GM12801 (cell line): ENCODE data around the gene LGR4.

Experiments
- TF ChIP-seq, protein P1 (sequence below): IDR thresholded peaks from one replicate; pipeline ENCODE4 v1.5.1; 2011; ENCODE audit warnings: control low read depth; ENCODE audit not compliant: insufficient read length; ENCODE audit errors: extremely low read depth

Gene LGR4

DNA sequence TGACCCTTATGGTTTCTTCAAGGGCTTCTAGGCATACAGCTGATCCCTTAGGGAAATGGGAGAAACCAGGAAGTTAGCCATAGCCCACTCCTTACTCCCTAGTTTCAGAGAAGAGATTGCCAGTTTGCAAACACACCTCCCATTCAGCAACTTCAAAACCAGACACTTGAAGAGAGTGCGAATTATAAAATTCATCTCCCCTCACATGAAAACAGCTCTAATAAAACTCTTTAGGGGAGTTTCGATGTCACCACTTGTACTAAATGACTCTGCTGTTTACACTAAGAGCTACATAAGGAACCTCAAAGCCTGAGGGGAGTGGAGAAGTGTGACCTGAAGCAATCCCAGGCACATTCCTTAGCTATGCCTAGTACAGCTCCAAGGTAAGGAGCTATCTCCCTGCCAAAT lies 8.3 kb downstream of the LGR4 start:
- TF ChIP-seq, protein P1, sequence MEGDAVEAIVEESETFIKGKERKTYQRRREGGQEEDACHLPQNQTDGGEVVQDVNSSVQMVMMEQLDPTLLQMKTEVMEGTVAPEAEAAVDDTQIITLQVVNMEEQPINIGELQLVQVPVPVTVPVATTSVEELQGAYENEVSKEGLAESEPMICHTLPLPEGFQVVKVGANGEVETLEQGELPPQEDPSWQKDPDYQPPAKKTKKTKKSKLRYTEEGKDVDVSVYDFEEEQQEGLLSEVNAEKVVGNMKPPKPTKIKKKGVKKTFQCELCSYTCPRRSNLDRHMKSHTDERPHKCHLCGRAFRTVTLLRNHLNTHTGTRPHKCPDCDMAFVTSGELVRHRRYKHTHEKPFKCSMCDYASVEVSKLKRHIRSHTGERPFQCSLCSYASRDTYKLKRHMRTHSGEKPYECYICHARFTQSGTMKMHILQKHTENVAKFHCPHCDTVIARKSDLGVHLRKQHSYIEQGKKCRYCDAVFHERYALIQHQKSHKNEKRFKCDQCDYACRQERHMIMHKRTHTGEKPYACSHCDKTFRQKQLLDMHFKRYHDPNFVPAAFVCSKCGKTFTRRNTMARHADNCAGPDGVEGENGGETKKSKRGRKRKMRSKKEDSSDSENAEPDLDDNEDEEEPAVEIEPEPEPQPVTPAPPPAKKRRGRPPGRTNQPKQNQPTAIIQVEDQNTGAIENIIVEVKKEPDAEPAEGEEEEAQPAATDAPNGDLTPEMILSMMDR, result no peak

DNA sequence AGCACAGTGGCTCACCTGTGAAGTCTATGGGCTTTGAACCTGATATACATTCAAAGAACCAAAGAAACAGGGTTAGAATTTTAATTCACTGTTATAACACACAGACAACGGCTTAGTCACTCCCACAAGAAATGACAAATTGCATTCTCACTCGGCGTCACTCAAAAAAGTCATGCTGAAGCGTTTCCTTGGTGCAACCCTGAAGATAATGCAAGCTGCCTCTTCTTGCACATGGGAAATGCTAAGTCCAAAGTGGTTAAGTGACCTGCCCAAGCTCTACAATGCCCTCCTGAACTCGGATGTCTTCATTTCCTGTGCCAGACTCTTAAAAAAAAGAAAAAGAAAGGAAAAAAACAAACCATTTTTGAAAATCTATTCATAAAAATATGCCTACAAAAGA lies 10.0 kb downstream of the LGR4 start:
- TF ChIP-seq, protein P1, result no peak

DNA sequence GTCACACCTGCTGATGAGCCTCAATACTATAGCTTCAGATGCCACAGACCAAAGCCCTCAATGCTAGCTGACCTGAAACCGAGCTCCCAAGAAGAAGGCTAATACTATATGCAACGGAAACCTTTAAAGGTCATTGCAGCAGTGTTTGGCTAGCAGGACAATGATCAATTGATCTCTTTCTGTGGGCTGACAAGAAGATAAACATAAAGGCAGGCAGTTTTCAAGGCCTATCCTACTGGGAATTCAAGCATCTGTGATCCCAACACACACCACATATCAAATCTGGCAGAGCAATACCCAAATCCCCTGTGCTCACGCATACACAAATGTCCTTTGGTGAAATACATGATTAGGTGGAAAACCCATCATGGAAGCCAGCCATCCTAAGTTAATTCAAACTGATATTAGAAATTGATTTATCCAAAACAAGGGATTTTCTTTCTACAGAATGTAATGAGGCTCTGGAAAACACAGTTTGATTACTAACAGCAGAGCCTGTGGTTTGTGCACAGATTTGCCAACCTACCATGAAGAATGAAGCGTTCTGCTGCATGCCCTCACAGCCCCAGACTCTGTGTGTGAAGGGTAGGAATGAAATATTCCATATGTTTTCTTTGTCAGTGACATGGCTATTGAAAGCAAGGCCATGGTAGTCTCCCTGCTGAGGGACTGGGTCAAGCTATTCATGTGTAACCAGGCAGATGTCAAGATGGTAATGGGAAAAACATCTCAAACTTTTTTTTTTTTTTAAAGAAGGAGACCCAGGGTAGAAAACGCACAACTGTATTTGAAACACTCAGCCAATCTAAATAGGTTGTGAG lies 12.2 kb downstream of the LGR4 start:
- TF ChIP-seq, protein P1, result no peak

DNA sequence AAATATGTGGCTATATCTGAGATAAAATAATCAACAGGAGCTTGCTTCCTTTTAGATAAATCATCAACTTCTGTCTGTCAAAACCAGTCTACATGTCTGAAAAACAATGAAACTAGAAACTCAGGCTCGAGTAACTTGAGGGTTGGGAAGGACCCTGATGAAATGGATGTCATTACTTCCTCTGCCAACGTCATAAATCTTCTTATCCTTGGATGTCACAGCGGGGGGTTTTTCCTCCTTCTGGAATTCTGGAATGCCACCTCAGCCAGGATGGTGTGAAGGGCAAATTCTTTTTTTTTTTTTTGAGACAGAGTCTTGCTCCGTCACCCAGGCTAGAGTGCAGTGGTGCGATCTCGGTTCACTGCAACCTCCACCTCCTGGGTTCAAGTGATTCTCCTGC lies 13.4 kb downstream of the LGR4 start:
- TF ChIP-seq, protein P1, result no peak

DNA sequence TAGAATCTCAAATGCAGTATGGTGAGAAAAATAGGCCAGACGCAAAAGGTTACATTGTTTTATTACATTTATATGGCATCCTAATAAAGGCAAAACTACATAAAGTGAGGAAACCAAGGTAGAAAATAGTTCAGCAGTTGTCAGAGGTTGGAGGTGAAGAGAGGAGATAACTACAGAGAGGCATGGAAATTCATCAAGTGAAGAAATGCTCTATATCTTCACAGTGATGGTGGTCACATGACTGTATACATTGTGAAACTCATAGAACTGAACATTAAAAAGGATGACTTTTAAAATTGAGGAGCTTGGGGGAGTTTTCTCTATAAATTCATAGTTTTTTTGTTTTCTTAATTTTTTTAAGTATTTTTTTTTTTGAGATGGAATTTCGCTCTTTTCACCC lies 14.4 kb downstream of the LGR4 start:
- TF ChIP-seq, protein P1, result no peak

DNA sequence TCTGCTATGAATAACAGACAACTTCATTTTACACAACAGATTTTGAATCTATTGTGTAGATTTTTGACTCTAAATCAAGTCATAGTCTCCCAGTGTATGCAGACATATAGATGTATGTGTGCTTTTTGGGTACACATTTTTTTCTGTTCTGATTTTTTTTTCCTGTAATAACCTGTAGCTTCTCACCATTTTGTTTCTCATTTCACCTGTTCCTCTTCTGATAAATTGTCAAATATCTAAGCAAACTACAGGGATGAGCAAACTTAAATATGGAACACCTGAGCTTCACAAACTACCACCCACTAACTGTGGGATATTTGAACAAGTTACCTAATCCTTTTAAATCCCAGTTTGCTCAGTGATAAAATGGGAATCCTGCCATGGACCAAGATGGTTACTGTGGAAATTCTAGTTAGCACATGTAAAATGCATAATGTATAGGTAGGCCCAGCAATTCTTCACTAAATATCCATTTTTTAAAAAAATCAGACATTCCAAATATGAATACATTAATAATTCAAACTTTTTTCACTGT lies 15.7 kb downstream of the LGR4 start:
- TF ChIP-seq, protein P1, result no peak

DNA sequence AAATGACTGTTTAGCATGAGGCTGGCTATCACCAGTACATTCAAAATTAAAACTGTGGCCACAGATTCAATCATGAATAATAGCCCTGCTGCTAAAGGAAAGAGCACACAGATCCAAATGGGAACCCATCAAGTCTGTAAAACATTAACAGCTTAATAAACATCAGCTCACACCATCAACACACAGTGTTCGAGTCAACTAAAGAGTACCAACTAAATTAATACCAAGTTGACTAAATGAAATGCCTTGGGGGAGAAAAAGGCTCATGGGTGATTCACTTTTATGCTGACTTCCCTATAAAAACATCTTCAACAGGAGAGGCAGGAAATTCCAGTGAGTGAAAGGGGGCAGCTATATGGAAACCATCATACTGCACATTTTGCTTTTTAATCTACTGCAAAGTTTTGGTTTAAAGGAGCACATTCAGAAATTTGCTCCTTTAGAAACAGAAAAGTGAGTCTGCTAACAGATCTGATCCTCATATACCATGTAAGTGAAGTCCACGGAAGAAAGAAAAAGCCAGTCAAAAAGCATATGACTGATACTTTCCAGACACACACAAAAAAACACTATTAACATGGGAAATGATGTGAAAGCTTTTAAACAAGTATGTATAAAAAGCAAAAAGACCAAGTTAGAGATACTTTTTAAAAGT lies 16.3 kb downstream of the LGR4 start:
- TF ChIP-seq, protein P1, result no peak
